ENCODE results near the gene SLC7A6. TPM values are rescaled to one million over a fixed set of nuclear protein-coding genes. Genes with fewer than 3 reads are reported as not detected.

SLC7A6 gene
- polyA plus RNA-seq, 3 donors: 12.2 to 16.8 (median 15.2) TPM

- no peak for DNase-seq
These were observed 11.9 kb upstream of the SLC7A6 start for GRCh38 chr16:68252383-68252782.

- no peak for DNase-seq
These were observed 10.6 kb upstream of the SLC7A6 start for GRCh38 chr16:68253721-68254120.

- DNase-seq: no peak
These were observed 8.6 kb upstream of the SLC7A6 start for GRCh38 chr16:68255712-68256111.

- DNase-seq: peak; percentile 19
These were observed 6.9 kb upstream of the SLC7A6 start for GRCh38 chr16:68257251-68257905.

GRCh38 chr16:68257906-68258800 is 6.2 kb upstream of the SLC7A6 start:
- peak; percentile 91 for DNase-seq

GRCh38 chr16:68259007-68259825 is 5.1 kb upstream of the SLC7A6 start:
- DNase-seq: no peak

- DNase-seq: no peak
These were observed 683 bp upstream of the SLC7A6 start for GRCh38 chr16:68263559-68264127.

- no peak for DNase-seq
These were observed 973 bp downstream of the SLC7A6 start for GRCh38 chr16:68265078-68265920.

- DNase-seq: no peak
These were observed 3.5 kb downstream of the SLC7A6 start for GRCh38 chr16:68267612-68268405.

GRCh38 chr16:68269793-68270192 is 5.5 kb downstream of the SLC7A6 start:
- no peak for DNase-seq

GRCh38 chr16:68270353-68270752 is 6.0 kb downstream of the SLC7A6 start:
- no peak for DNase-seq

- no peak for DNase-seq
These were observed 8.3 kb downstream of the SLC7A6 start for GRCh38 chr16:68272507-68273209.

- DNase-seq: no peak
These were observed 9.1 kb downstream of the SLC7A6 start for GRCh38 chr16:68273459-68273858.

GRCh38 chr16:68273896-68274295 is 9.6 kb downstream of the SLC7A6 start:
- no peak for DNase-seq

GRCh38 chr16:68274441-68274840 is 10.1 kb downstream of the SLC7A6 start:
- DNase-seq: no peak

- DNase-seq: no peak
These were observed 11.4 kb downstream of the SLC7A6 start for GRCh38 chr16:68275611-68276191.

GRCh38 chr16:68276223-68276622 is 11.9 kb downstream of the SLC7A6 start:
- DNase-seq: no peak

GRCh38 chr16:68279726-68280558 is 15.6 kb downstream of the SLC7A6 start:
- no peak for DNase-seq

Measured in renal pelvis (tissue), 4 donors.